Tibial artery (tissue), 4 donors: ENCODE measurements around the gene CTRB2.

Experiments
- DNase-seq, 2 donors: peaks; one replicate each; pipeline ENCODE4 v3.0.0-alpha.2; 2019
- H3K27ac ChIP-seq, 2 donors: fragments of 200-600 bp; sonication (generic) in 1 of 2; 1 replicate in 1 of 2; 2 replicates in 1 of 2; pipeline ENCODE4 v1.5.1; 2018 to 2019; ENCODE audit warnings: mild to moderate bottlenecking in 1 of 2
- H3K27me3 ChIP-seq, 2 donors: fragments of 200-600 bp; sonication (generic) in 1 of 2; one replicate each; pipeline versions ENCODE4 v1.5.1 to v1.6.0; 2016 to 2019
- H3K36me3 ChIP-seq, 3 donors: fragments of 200-600 bp; sonication (generic) in 2 of 3; one replicate each; pipeline ENCODE4 v1.5.1; 2016 to 2019; ENCODE audit warnings: mild to moderate bottlenecking in 2 of 3
- H3K4me1 ChIP-seq, 4 donors: fragments of 200-600 bp; sonication (generic) in 2 of 4; 1 replicate in 3 of 4; 2 replicates in 1 of 4; pipeline ENCODE4 v1.5.1; 2016 to 2019
- H3K4me3 ChIP-seq, 2 donors: fragments of 200-600 bp; sonication (generic) in 1 of 2; 1 replicate in 1 of 2; 2 replicates in 1 of 2; pipeline ENCODE4 v1.5.1; 2018 to 2019; ENCODE audit warnings: mild to moderate bottlenecking in 2 of 2
- H3K9me3 ChIP-seq, 3 donors: fragments of 200-600 bp; sonication (generic) in 1 of 3; one replicate each; pipeline ENCODE4 v1.5.1; 2016 to 2019
- intact Hi-C: fragments of 100-400 bp; cut with DNase I; formaldehyde crosslinking; loops from one replicate; pipeline ENCODE4 v1.15.0; 2023; ENCODE audit warnings: low total_unique reads
- TF ChIP-seq, protein P1 (sequence below), 2 experiments: fragments of 200-600 bp in 1 of 2; fragments of 450-650 bp in 1 of 2; IDR thresholded peaks; one replicate each; pipeline ENCODE4 v1.5.1; 2017 to 2019; ENCODE audit warnings: antibody characterized with exemption in 2 of 2, mild to moderate bottlenecking in 1 of 2, moderate library complexity in 1 of 2

CTRB2 gene

DNA sequence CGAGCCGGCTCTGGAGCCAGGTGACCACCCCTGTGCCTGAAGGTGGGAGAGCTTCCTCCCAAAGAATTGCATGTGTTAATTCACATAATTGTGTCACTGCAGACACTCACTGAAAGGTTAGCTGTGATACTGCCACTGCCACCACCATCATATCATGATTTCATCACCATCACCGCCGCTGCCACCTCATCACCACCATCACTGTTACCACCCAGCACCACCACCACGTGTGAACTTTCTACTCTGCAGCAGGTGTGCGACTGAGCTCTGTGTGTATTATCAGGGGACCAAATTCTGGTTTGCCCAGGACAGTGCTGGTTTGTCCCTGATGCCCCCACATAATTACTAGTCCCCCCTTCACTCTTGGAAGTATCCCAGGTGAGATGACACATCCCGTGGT, 29.3 kb upstream of the CTRB2 start:
- DNase-seq: peak in 1 of 2 donors; percentile 53
- peak overlapping the region in 1 of 2 donors; percentile 99 for H3K27ac ChIP-seq
- peaks cover 36 to 65% (median 40%) of the 10 kb centered on the region in 3 donors for H3K36me3 ChIP-seq
- no peaks in the 10 kb centered on the region for H3K9me3 ChIP-seq
- intact Hi-C loops: loop anchor here (5.0 kb wide), 1 partner anchor 166 kb away; no protein-coding TSS in a partner anchor
- H3K4me3 ChIP-seq: no peak overlapping the region
- peaks cover 0 to 72% (median 58%) of the 10 kb centered on the region in 4 donors for H3K4me1 ChIP-seq
- no peaks in the 10 kb centered on the region for H3K27me3 ChIP-seq
- TF ChIP-seq, protein P1, sequence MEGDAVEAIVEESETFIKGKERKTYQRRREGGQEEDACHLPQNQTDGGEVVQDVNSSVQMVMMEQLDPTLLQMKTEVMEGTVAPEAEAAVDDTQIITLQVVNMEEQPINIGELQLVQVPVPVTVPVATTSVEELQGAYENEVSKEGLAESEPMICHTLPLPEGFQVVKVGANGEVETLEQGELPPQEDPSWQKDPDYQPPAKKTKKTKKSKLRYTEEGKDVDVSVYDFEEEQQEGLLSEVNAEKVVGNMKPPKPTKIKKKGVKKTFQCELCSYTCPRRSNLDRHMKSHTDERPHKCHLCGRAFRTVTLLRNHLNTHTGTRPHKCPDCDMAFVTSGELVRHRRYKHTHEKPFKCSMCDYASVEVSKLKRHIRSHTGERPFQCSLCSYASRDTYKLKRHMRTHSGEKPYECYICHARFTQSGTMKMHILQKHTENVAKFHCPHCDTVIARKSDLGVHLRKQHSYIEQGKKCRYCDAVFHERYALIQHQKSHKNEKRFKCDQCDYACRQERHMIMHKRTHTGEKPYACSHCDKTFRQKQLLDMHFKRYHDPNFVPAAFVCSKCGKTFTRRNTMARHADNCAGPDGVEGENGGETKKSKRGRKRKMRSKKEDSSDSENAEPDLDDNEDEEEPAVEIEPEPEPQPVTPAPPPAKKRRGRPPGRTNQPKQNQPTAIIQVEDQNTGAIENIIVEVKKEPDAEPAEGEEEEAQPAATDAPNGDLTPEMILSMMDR (IDR thresholded peaks at IDR 0.05): no peak

DNA sequence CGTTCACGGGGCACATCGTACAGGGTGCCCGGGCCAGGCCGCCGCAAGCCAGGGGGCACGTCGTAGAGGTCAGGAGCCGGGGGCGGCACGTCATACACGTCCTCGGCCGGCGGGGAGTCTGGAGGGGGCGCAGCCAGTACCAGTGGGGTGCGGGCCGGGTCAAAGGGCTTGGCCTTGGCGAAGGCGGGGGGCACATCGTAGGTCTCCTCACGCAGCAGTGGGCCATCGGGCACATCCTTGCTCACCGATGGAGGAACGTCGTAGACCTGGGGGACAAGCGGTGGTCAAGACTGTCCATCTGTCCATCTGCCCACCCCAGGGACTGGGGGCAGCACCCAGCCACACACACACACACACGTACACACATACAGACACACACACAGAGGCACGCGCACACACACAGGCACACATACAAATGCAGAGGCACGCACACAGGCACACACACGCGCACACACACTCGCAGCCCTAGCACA, 28.8 kb upstream of the CTRB2 start:
- TF ChIP-seq, protein P1 (IDR thresholded peaks at IDR 0.05): no peak
- H3K9me3 ChIP-seq: no peaks in the 10 kb centered on the region
- H3K4me3 ChIP-seq: no peak overlapping the region
- peaks cover 0 to 68% (median 53%) of the 10 kb centered on the region in 4 donors for H3K4me1 ChIP-seq
- peak in 1 of 2 donors; percentile 66 for DNase-seq
- peak overlapping the region in 1 of 2 donors; percentile 99 for H3K27ac ChIP-seq
- intact Hi-C loops: loop anchor here (2.0 to 5.0 kb wide), 2 partner anchors 151 to 167 kb away; no protein-coding TSS in a partner anchor
- H3K27me3 ChIP-seq: no peaks in the 10 kb centered on the region
- H3K36me3 ChIP-seq: peaks cover 33 to 64% (median 40%) of the 10 kb centered on the region in 3 donors

DNA sequence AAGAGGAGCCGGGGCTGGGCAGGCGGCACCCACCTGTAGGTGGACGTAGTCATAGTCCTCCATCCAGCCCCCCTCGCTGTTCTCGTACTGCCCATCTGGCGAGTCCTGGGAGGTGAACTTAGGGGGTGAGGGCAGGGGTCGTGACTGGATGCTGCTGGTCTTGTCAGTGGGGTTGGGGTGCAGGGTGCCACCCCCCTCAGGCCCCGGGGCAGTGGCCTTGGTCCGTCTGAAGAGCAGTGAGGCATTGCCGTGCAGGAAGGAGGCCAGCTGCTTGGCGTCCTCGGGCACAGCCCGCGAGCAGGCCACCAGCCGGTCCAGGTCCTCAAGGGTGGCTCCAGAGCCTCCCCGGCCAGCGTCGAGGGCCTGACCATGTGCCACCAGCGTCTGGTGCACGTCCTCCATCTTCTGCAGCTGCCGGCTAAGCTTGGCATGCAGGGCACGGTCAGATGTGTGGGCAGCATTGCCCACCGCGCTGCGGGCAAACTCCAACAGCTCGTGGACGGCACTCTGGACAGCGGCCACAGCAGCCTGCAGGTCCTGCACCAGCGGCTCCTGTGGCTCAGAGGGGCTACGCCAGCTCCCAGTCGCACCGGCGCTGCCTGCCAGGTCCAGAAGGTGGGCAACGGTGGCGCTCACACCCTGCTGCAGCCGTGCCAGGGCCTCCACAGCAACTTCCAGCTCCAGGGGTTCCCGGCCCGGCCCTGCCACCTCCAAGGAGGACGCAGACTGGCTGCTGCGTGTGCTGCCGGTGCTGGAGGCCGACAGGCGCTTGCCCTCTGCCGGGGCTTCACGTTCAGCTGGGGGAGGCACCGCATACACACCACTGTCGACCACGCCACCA, 28.1 kb upstream of the CTRB2 start:
- H3K27me3 ChIP-seq: no peaks in the 10 kb centered on the region
- TF ChIP-seq, protein P1 (IDR thresholded peaks at IDR 0.05): no peak
- peak overlapping the region; percentile 44 to 61 for H3K27ac ChIP-seq
- no peak overlapping the region for H3K4me3 ChIP-seq
- H3K36me3 ChIP-seq: peaks cover 34 to 69% (median 41%) of the 10 kb centered on the region in 3 donors
- intact Hi-C loops: loop anchor here (2.0 to 5.0 kb wide), 2 partner anchors 152 to 167 kb away; no protein-coding TSS in a partner anchor
- H3K4me1 ChIP-seq: peaks cover 0 to 65% (median 46%) of the 10 kb centered on the region in 4 donors
- H3K9me3 ChIP-seq: no peaks in the 10 kb centered on the region
- DNase-seq: peak in 1 of 2 donors; percentile 68

DNA sequence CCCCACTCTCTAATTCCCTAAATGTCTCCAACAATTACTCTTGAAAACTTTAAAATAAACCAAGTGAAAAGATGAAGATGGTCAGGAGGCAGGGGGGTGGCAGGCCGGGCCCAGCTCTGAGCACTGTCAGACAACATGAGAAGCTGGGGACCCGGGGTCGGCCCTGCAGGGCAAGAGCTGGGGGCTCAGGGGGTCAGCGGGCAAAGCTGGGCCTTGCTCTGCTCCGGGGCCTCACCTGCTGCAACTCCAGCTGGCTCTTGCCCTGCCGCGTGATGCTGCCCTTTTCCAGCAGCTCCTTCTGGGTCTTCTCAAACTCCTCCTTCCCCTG, 26.6 kb upstream of the CTRB2 start:
- H3K4me3 ChIP-seq: no peak overlapping the region
- H3K27me3 ChIP-seq: no peaks in the 10 kb centered on the region
- H3K4me1 ChIP-seq: peaks cover 0 to 50% (median 31%) of the 10 kb centered on the region in 4 donors
- H3K27ac ChIP-seq: peak overlapping the region; percentile 44 to 61
- no peak for DNase-seq
- intact Hi-C loops: no loop called here
- H3K9me3 ChIP-seq: no peaks in the 10 kb centered on the region
- peaks cover 49 to 84% (median 56%) of the 10 kb centered on the region in 3 donors for H3K36me3 ChIP-seq
- TF ChIP-seq, protein P1 (IDR thresholded peaks at IDR 0.05): no peak

DNA sequence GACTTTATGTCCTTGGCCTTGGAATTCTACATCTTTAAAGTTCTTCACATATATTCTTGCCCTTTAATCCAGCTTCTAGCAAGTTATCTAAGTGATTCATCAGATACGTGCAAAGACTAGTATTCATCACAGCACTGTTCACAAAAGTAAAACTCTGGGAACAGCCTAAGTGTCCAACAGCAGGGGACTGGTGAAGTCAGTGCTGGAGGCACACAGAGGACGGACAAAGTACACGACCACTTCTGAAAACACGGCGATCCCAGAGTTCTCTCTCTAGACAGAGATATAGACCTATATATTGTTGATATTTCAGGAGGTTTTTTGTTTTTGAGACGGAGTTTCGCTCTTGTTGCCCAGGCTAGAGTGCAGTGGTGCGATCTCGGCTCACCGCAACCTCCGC, 24.6 kb upstream of the CTRB2 start:
- Histone ChIP-seq H3K36me3 (peaks cover 59 to 86% (median 68%) of the 10 kb centered on the region in 3 donors), H3K27ac (no peak overlapping the region), H3K27me3 (no peaks in the 10 kb centered on the region), H3K4me1 (peaks cover 0 to 29% (median 12%) of the 10 kb centered on the region in 4 donors), H3K9me3 (no peaks in the 10 kb centered on the region), H3K4me3 (no peak overlapping the region)
- intact Hi-C loops: no loop called here
- no peak for DNase-seq
- TF ChIP-seq, protein P1 (IDR thresholded peaks at IDR 0.05): no peak
